ENCODE data around the gene DUSP5. TPM values are rescaled to one million over a fixed set of nuclear protein-coding genes. Genes with fewer than 3 reads are reported as not detected.
A peak's percentile ranks its signal among the peaks of the same experiment; 100 is the strongest.

Gene DUSP5
- total RNA-seq, 1 donor from 2014 or later: 8.2 TPM

GRCh38 chr10:110546077-110546476, 48.4 kb downstream of the DUSP5 start:
- no peak for DNase-seq (ENCODE audit: low read depth)

- no peak for DNase-seq (ENCODE audit: low read depth)
Measured at GRCh38 chr10:110546499-110547110, 48.9 kb downstream of the DUSP5 start.

DNA sequence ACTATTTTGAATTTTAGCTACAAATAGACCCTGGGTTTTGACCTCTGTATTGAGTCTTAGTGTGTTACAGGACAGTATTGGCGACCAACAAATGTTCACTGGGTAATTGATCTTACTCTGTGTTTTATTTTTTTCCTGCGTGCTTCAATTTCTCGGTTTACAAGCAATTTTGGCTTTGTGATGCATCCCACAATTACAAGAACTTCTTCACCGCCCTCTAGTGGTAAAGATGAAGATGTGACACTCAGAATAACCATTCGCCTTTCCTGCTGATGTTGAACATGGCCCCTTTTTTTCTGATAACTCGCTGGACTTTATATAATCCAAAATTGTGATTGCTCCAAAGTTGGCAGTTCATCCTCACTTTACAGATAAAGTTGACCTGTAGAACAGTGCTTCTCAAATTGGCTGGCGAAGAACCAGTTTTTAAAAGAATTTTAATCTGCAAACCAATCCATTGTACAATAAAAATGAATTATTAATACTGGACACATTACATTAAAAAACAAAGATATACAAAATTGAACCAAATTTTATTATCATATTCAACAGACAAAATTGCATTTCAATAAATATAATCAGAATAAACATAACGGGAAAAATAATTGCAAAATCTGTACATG, 49.5 kb downstream of the DUSP5 start:
- peak; percentile 69 for DNase-seq (ENCODE audit: low read depth)

DNA sequence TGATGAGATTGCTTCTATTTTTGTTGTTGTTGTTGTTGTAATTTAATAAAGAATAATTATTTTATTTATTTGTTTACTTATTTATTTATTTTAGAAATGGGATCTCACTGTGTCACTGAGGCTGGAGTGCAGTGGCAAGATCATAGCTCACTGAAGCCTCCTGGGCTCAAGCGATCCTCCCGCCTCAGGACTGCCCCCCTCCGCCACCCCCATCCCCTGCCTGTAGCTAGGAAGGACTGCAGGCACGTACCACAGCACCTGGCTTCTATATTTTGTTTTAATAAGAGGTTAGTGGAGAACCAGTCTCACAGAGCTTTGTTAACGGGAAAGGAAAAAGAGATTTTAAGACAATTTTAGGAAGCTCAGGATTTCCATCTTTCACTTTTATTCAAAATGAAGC, 50.3 kb downstream of the DUSP5 start:
- DNase-seq (ENCODE audit: low read depth): no peak

DNA sequence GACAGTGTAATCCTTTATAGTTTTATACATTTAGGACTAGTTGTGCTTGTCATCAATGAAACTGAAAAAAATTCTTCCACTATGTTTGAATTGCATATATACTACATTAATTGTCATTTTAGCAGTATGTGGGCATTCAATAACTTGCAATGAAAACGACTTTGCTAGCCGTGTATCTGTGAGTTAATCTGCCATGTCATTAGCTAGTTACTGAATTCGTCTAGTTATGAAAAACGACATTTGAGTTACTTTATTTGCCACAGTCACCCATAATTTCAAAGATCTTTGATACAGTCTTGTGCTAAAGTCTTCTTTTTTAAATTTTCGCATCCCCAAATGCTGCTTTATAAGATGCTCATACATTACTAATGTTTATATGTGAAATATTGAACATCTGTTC, 51.5 kb downstream of the DUSP5 start:
- no peak for DNase-seq (ENCODE audit: low read depth)

GRCh38 chr10:110553905-110554304, 56.2 kb downstream of the DUSP5 start:
- peak; percentile 44 for DNase-seq (ENCODE audit: low read depth)

DNA sequence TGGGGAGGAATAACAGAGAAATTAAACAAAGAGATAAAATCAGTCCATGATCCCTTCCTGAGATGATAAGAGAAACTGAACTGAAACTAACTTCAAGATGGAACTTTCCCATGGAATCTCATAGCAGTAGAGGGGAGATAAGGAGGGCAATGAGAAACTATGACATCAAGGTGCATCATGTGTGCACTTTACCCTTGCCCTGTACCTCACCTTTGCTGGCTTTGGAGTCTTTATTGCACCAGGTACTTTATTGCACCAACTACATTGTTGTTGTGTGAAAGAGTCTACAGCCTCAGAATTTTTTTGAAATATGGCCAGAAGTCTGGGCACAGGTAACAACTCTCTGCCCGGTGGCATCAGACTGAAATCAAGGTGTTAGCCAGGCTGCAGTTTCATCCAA, 58.6 kb downstream of the DUSP5 start:
- no peak for DNase-seq (ENCODE audit: low read depth)

DNA sequence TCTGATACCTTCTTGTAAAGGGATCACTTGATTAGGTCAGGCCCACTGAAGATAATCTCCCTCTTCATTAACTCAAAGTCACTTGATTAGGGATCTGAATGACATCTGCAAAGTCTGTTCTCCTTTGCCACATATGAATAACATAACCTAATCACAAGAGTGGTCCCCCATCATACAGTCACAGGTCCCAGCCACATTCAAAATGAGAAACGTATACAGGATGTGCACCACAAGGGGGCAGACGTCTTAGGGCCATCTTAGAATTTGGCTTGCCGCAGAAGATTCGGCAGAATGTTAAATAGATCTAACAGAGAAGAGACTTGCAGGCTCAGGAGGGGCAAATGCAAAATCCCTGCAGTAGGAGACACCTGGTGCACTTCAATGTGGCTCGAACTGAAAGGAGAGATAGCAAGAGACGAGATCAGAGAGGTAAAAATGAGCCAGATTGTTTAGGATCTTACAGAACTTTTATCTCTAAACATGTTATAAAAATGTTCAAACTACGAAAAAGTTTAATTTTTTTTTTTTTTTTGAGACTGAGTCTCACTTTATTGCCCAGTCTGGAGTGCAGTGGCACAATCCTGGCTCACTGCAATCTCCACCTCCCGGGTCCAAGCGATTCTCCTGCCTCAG, 59.4 kb downstream of the DUSP5 start:
- DNase-seq (ENCODE audit: low read depth): peak; percentile 31

DNA sequence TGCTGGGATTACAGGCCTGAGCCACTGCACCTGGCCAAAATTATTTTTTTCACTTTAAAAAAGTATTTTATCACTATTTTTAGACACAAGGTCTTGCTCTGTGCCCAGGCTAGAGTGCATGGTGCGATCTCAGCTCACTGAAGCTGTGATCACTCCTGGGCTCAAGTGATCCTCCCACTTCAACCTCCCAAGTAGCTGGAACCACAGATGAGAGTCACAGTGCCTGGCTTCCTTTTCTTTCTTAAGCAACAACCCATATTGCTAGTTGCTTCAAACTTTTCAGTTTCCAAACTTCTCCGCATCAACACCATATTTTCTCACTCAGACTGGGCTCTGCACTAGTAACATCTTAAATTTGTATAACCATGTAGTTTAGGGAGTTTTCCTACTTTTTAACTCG, 60.3 kb downstream of the DUSP5 start:
- no peak for DNase-seq (ENCODE audit: low read depth)

GRCh38 chr10:110560012-110560411, 62.3 kb downstream of the DUSP5 start:
- no peak for DNase-seq (ENCODE audit: low read depth)

Other genes starting within 250 kb of the DUSP5 start
- gene SMNDC1, start 193.0 kb upstream of the DUSP5 start, total RNA-seq: 9.7 and 19.8 TPM in 2 replicates
- 20.1 and 39.3 TPM in 2 replicates for gene SMC3, start 69.8 kb downstream of the DUSP5 start, total RNA-seq
- gene RBM20, start 146.4 kb downstream of the DUSP5 start, total RNA-seq: 0.10 TPM in 1 of 2 replicates, not detected in the other

Measured in renal cortical epithelial cell (primary cell).